Fibroblast of lung (primary cell): Measurements from ENCODE around the gene RBM27.

ENCODE experiments used
- EZH2 ChIP-seq: IDR thresholded peaks from 2 replicates; pipeline ENCODE4 v1.5.1; 2012; ENCODE audit warnings: low read length, control low read depth, mild to moderate bottlenecking; ENCODE audit errors: missing control alignments
- TF ChIP-seq, protein P1 (sequence below), 2 donors: IDR thresholded peaks in 1 of 2; conservative IDR thresholded peaks in 1 of 2; 1 replicate in 1 of 2; 2 replicates in 1 of 2; pipeline ENCODE4 v1.5.1; 2011 to 2012; ENCODE audit warnings: low read length in 2 of 2, control low read depth in 1 of 2, inconsistent platforms in 1 of 2, low read depth in 1 of 2, mild to moderate bottlenecking in 1 of 2

DNA sequence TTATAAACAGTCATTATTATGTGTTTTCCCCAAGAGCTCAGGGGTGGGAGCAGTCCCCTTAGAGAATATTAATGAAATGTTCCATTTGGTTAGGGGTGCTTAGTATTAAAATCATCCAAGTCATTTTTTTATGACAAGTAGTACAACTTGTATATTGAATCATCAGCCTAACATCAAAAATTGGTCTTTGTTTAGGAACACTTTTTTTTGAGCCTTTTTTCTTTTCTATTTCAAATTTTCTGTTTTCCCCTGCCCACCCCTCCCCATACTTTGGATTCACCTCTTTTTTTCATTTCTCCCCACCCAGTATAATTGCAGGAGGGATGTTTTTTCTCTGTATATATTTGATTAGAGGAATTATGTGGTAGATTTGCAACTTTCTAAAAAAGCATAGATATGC, 25.8 kb downstream of the RBM27 start:
- TF ChIP-seq, protein P1, sequence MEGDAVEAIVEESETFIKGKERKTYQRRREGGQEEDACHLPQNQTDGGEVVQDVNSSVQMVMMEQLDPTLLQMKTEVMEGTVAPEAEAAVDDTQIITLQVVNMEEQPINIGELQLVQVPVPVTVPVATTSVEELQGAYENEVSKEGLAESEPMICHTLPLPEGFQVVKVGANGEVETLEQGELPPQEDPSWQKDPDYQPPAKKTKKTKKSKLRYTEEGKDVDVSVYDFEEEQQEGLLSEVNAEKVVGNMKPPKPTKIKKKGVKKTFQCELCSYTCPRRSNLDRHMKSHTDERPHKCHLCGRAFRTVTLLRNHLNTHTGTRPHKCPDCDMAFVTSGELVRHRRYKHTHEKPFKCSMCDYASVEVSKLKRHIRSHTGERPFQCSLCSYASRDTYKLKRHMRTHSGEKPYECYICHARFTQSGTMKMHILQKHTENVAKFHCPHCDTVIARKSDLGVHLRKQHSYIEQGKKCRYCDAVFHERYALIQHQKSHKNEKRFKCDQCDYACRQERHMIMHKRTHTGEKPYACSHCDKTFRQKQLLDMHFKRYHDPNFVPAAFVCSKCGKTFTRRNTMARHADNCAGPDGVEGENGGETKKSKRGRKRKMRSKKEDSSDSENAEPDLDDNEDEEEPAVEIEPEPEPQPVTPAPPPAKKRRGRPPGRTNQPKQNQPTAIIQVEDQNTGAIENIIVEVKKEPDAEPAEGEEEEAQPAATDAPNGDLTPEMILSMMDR (conservative IDR thresholded peaks at IDR 0.05 in 1 of 2, IDR thresholded peaks at IDR 0.05 in 1 of 2; ENCODE audit: low read depth in 1 of 2, low read length in 2 of 2): no peak
- no peak for TF ChIP-seq EZH2
